ENCODE data around the gene ZYX. TPM values are rescaled to one million over a fixed set of nuclear protein-coding genes. Genes with fewer than 3 reads are reported as not detected.

The ZYX gene
- total and polyA plus RNA-seq, 12 donors, result 48.5 to 152 (median 74.6) TPM

- Histone ChIP-seq H3K27me3 (peaks cover 0 to 29% (median 10%) of the 10 kb centered on the region in 7 donors), H3K27ac (no peak overlapping the region), H3K36me3 (no peaks in the 10 kb centered on the region), H3K4me1 (peaks cover 0 to 36% (median 3%) of the 10 kb centered on the region in 9 donors), H3K4me3 (no peak overlapping the region), H3K9me3 (no peaks in the 10 kb centered on the region)
- DNase-seq (no peak), ATAC-seq (no peak)
- 85 to 88% methylated on average over 8 of the region's 8 CpGs for WGBS, 2 donors
- TF ChIP-seq, protein P1, sequence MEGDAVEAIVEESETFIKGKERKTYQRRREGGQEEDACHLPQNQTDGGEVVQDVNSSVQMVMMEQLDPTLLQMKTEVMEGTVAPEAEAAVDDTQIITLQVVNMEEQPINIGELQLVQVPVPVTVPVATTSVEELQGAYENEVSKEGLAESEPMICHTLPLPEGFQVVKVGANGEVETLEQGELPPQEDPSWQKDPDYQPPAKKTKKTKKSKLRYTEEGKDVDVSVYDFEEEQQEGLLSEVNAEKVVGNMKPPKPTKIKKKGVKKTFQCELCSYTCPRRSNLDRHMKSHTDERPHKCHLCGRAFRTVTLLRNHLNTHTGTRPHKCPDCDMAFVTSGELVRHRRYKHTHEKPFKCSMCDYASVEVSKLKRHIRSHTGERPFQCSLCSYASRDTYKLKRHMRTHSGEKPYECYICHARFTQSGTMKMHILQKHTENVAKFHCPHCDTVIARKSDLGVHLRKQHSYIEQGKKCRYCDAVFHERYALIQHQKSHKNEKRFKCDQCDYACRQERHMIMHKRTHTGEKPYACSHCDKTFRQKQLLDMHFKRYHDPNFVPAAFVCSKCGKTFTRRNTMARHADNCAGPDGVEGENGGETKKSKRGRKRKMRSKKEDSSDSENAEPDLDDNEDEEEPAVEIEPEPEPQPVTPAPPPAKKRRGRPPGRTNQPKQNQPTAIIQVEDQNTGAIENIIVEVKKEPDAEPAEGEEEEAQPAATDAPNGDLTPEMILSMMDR (IDR thresholded peaks at IDR 0.05), result no peak
- intact Hi-C loops (cut with DNase I), result loop anchor here in 9 of 10 donors (1.0 to 10.0 kb wide), 15 partner anchors 34 to 179 kb away; partner anchors contain the start of genes ZYX (in 4 of the 9), FAM131B (in 3 of the 9) and CLCN1 (in 1 of the 9)
Measured at GRCh38 chr7:143415742-143416397, 34.7 kb downstream of the ZYX start.

DNA sequence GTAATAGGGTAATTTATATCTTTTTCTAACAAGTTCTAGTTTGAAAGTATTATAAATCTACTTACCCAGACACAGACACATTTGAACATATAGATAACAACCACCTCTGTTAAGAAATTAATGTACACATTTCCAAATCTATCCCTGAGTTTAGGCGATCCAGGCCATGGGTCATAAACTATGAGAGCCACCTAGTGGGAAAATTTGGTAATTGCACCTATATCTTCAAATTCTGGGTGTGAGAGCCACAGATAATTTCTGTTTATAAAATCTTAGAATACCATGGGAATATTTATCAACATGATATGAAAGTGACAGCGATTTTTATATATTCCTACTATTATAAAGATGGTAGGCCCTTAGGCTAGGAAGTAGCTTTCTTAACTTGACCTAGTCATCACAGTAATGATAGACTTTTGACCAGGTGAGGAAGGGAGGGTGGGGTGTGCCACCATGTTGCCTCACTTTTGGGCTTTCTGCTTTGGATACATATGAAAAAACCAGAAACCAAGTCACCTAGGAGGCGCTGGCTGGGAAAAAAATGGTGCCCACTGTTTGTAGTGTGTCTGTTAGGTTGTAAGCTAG, 35.5 kb downstream of the ZYX start:
- Histone ChIP-seq H3K27me3 (peaks cover 0 to 29% (median 10%) of the 10 kb centered on the region in 7 donors), H3K9me3 (no peaks in the 10 kb centered on the region), H3K4me3 (no peak overlapping the region), H3K4me1 (peaks cover 0 to 29% (median 0%) of the 10 kb centered on the region in 9 donors), H3K27ac (no peak overlapping the region), H3K36me3 (no peaks in the 10 kb centered on the region)
- ATAC-seq (peak in 2 of 8 donors; percentile 42 to 67), DNase-seq (no peak)
- WGBS, 2 donors, result 4 to 5% methylated on average over 3 of the region's 3 CpGs
- TF ChIP-seq, protein P1 (IDR thresholded peaks at IDR 0.05), result peak; percentile 74 to 88 (median 82)
- intact Hi-C loops (cut with DNase I), result loop anchor here in 9 of 10 donors (1.0 to 10.0 kb wide), 15 partner anchors 34 to 179 kb away; partner anchors contain the start of genes ZYX (in 4 of the 9), FAM131B (in 3 of the 9) and CLCN1 (in 1 of the 9)

DNA sequence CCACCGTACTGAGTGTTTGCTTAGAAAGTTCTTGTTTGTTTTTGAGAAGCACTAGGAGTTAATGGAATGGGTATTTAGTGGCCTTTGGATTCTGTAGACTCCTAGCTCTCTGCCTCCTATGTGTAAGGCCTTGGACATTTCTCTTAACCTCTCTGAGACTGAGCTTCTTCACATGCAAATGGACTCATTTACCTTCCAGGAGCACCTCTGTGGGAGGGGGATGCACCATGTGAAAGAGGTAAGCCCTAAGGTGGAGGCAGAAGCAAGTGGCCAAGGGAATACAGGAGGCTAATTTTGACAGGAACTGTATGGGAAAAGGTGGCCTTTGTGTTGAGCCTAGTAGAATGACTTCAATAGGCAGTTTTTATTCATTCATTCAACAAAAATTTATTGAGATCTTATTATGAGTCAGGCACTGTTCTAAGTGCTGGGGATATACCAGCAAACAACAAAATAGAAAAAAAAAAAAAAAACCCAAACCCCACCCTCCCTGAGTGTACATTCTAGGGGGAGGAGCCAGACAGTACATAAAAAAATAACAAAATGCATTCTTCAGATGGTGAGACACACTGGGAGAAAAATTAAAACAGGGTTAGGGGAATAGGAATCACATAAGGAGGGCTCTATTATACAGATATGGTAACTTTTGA, 36.7 kb downstream of the ZYX start:
- no peak for ATAC-seq
- intact Hi-C loops (cut with DNase I), result loop anchor here in 9 of 10 donors (2.0 to 10.0 kb wide), 13 partner anchors 36 to 181 kb away; partner anchors contain the start of genes ZYX (in 4 of the 9), FAM131B (in 3 of the 9) and CLCN1 (in 1 of the 9)

More for the DNA sequence above, 36.7 kb downstream of the ZYX start:
- Histone ChIP-seq H3K4me1 (peaks cover 0 to 17% (median 0%) of the 10 kb centered on the region in 9 donors), H3K27ac (no peak overlapping the region), H3K4me3 (no peak overlapping the region), H3K27me3 (peaks cover 0 to 26% (median 4%) of the 10 kb centered on the region in 7 donors), H3K36me3 (no peaks in the 10 kb centered on the region), H3K9me3 (no peaks in the 10 kb centered on the region)
- TF ChIP-seq, protein P1 (IDR thresholded peaks at IDR 0.05), result no peak
- no peak for DNase-seq
- 29 to 46% methylated on average over 1 of the region's 1 CpG for WGBS, 2 donors
